Hematopoietic multipotent progenitor cell treated with erythropoietin and hydrocortisone succinate and interleukin-3 and kit ligand, for 6 days (in vitro differentiated cells): ENCODE results near the gene PLA2G12B.
"Not testable (repeated sequence)": the region's sequence is repeated elsewhere in the genome, so short reads cannot be mapped to it uniquely, and the experiment has no call there.

Experiments used
- DNase-seq: peaks from one replicate; pipeline ENCODE4 v3.0.0-alpha.2; 2015

Gene PLA2G12B

GRCh38 chr10:72932259-72933015, 22.2 kb downstream of the PLA2G12B start:
- no peak for DNase-seq

GRCh38 chr10:72930276-72930675, 24.3 kb downstream of the PLA2G12B start:
- no peak for DNase-seq

GRCh38 chr10:72928798-72929197, 25.8 kb downstream of the PLA2G12B start:
- no peak for DNase-seq

- DNase-seq = no peak
Measured at GRCh38 chr10:72927485-72927884, 27.1 kb downstream of the PLA2G12B start.

GRCh38 chr10:72925951-72926465, 28.6 kb downstream of the PLA2G12B start:
- no peak for DNase-seq

GRCh38 chr10:72924351-72924750, 30.3 kb downstream of the PLA2G12B start:
- DNase-seq = no peak

- DNase-seq = not testable (repeated sequence)
Measured at GRCh38 chr10:72921147-72921683, 33.4 kb downstream of the PLA2G12B start.

GRCh38 chr10:72918352-72918751, 36.3 kb downstream of the PLA2G12B start:
- no peak for DNase-seq

GRCh38 chr10:72917803-72918332, 36.7 kb downstream of the PLA2G12B start:
- not testable (repeated sequence) for DNase-seq

- not testable (repeated sequence) for DNase-seq
Measured at GRCh38 chr10:72917201-72917600, 37.4 kb downstream of the PLA2G12B start.

GRCh38 chr10:72913287-72913686, 41.3 kb downstream of the PLA2G12B start:
- DNase-seq = no peak

GRCh38 chr10:72912736-72913135, 41.9 kb downstream of the PLA2G12B start:
- DNase-seq = no peak

GRCh38 chr10:72911758-72912157, 42.8 kb downstream of the PLA2G12B start:
- DNase-seq = no peak

- DNase-seq = no peak
Measured at GRCh38 chr10:72910705-72911104, 43.9 kb downstream of the PLA2G12B start.

GRCh38 chr10:72906446-72906845, 48.2 kb downstream of the PLA2G12B start:
- no peak for DNase-seq

GRCh38 chr10:72904806-72905205, 49.8 kb downstream of the PLA2G12B start:
- DNase-seq = no peak

- peak; percentile 10 for DNase-seq
Measured at GRCh38 chr10:72903941-72904446, 50.6 kb downstream of the PLA2G12B start.

- no peak for DNase-seq
Measured at GRCh38 chr10:72899545-72899944, 55.1 kb downstream of the PLA2G12B start.

- no peak for DNase-seq
Measured at GRCh38 chr10:72898616-72899015, 56.0 kb downstream of the PLA2G12B start.

GRCh38 chr10:72895236-72895850, 59.3 kb downstream of the PLA2G12B start:
- DNase-seq = no peak

- DNase-seq = no peak
Measured at GRCh38 chr10:72893136-72893798, 61.3 kb downstream of the PLA2G12B start, which contains the start of gene OIT3. OIT3 (plus strand) TSS chr10:72893739; CDS start chr10:72893799, 60 bp downstream.

GRCh38 chr10:72890086-72890485, 64.5 kb downstream of the PLA2G12B start:
- no peak for DNase-seq

GRCh38 chr10:72889391-72889831, 65.2 kb downstream of the PLA2G12B start:
- no peak for DNase-seq
